SIG-M5 treated with dmso at 0.1 percent for 504 hours (cell line): Measurements from ENCODE around the gene KLHL18.
"Not testable (repeated sequence)": the region's sequence is repeated elsewhere in the genome, so short reads cannot be mapped to it uniquely, and the experiment has no call there.

Source experiments
- DNase-seq: peaks from one replicate; lab custom pipeline; 2025; ENCODE audit not compliant: unreplicated experiment; lab: John Stamatoyannopoulos, UW

The KLHL18 gene

GRCh38 chr3:47313341-47314055 lies 30.8 kb downstream of the KLHL18 start:
- DNase-seq, result peak; percentile 49

- no peak for DNase-seq
These were observed 31.5 kb downstream of the KLHL18 start for GRCh38 chr3:47314056-47314764.

- no peak for DNase-seq
These were observed 32.4 kb downstream of the KLHL18 start for GRCh38 chr3:47315069-47315647.

- DNase-seq, result not testable (repeated sequence)
These were observed 33.4 kb downstream of the KLHL18 start for GRCh38 chr3:47316151-47316550.

GRCh38 chr3:47318916-47319315 lies 36.2 kb downstream of the KLHL18 start:
- DNase-seq, result no peak

GRCh38 chr3:47319956-47320355 lies 37.2 kb downstream of the KLHL18 start:
- DNase-seq, result no peak

- no peak for DNase-seq
These were observed 40.9 kb downstream of the KLHL18 start for GRCh38 chr3:47323431-47324277.

GRCh38 chr3:47324278-47324865 lies 41.6 kb downstream of the KLHL18 start:
- DNase-seq, result peak; percentile 69

- DNase-seq, result no peak
These were observed 51.2 kb downstream of the KLHL18 start for GRCh38 chr3:47333907-47334306.

GRCh38 chr3:47337656-47338055 lies 54.9 kb downstream of the KLHL18 start:
- no peak for DNase-seq

- no peak for DNase-seq
These were observed 57.2 kb downstream of the KLHL18 start for GRCh38 chr3:47339951-47340350.

GRCh38 chr3:47340866-47341265 lies 58.1 kb downstream of the KLHL18 start:
- no peak for DNase-seq

- no peak for DNase-seq
These were observed 59.4 kb downstream of the KLHL18 start for GRCh38 chr3:47342151-47342550.

- no peak for DNase-seq
These were observed 60.1 kb downstream of the KLHL18 start for GRCh38 chr3:47342812-47343211.

- DNase-seq, result no peak
These were observed 60.8 kb downstream of the KLHL18 start for GRCh38 chr3:47343471-47343971.

GRCh38 chr3:47344971-47345370 lies 62.2 kb downstream of the KLHL18 start:
- DNase-seq, result no peak

- DNase-seq, result peak; percentile 94
These were observed 64.6 kb downstream of the KLHL18 start for GRCh38 chr3:47347217-47347801.

- no peak for DNase-seq
These were observed 65.8 kb downstream of the KLHL18 start for GRCh38 chr3:47348411-47349154.

GRCh38 chr3:47355010-47355409 lies 72.3 kb downstream of the KLHL18 start:
- DNase-seq, result no peak

GRCh38 chr3:47356201-47356600 lies 73.5 kb downstream of the KLHL18 start:
- DNase-seq, result no peak
